Adrenal gland (tissue), 5 donors: ENCODE data around the gene RPTOR.

Experiments used
- POLR2A ChIP-seq, 2 donors: fragments of 450-650 bp; IDR thresholded peaks; one replicate each; pipeline ENCODE4 v1.6.1; 2017; ENCODE audit warnings: antibody characterized with exemption in 2 of 2, mild to moderate bottlenecking in 2 of 2, moderate library complexity in 1 of 2
- TF ChIP-seq, protein P1 (sequence below), 6 experiments: fragments of 450-650 bp in 4 of 6; fragments of 200-600 bp in 2 of 6; sonication (generic) in 1 of 6; IDR thresholded peaks; 1 replicate in 5 of 6; 2 replicates in 1 of 6; pipeline versions ENCODE4 v1.5.1 to v1.8.0; 2016 to 2021; ENCODE audit warnings: antibody characterized with exemption in 6 of 6, mild to moderate bottlenecking in 2 of 6, moderate library complexity in 1 of 6
- donor health status: DM: no; HTN: no; CAD: no.

DNA sequence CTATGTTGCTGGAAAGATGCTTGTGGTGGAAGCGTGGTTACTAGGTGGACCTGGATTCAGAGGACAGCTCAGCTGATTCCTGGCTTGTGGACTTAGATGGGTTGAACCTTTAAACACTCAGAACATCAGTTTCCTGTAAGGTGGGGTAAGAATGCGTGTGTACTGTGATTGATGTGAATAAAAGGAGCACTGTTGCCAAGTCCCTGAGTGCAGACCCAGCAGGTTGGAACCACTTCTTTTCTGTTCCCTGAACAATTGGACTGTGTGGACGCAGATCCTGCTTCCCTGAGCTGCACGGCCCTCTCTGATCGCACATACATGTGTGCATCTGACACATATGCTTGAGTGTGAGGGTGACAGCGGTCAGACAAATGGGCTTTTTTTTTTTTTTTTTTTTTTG, 37.5 kb downstream of the RPTOR start:
- TF ChIP-seq, protein P1, sequence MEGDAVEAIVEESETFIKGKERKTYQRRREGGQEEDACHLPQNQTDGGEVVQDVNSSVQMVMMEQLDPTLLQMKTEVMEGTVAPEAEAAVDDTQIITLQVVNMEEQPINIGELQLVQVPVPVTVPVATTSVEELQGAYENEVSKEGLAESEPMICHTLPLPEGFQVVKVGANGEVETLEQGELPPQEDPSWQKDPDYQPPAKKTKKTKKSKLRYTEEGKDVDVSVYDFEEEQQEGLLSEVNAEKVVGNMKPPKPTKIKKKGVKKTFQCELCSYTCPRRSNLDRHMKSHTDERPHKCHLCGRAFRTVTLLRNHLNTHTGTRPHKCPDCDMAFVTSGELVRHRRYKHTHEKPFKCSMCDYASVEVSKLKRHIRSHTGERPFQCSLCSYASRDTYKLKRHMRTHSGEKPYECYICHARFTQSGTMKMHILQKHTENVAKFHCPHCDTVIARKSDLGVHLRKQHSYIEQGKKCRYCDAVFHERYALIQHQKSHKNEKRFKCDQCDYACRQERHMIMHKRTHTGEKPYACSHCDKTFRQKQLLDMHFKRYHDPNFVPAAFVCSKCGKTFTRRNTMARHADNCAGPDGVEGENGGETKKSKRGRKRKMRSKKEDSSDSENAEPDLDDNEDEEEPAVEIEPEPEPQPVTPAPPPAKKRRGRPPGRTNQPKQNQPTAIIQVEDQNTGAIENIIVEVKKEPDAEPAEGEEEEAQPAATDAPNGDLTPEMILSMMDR (IDR thresholded peaks at IDR 0.05) = no peak
- TF ChIP-seq POLR2A (IDR thresholded peaks at IDR 0.05) = no peak
